Measurements from ENCODE around the gene IL3RA.

DNA sequence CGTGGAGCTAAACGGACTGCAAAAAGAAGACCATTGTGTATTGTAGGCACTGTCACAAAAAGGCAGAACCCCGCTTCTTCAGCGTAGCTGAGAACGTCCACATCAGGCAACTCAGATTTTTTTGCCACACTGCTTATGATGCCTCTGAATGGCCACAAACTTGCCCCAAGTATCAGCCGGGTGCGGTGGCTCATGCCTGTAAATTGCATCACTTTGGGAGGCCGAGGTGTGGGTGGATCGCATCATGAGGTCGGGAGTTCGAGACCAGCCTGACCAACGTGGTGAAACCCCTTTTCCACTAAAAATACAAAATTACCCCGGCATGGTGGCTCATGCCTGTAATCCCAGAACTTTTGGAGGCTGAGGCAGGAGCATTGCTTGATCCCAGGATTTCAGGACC lies 14.9 kb upstream of the IL3RA start:
- TF ChIP-seq, protein P1, sequence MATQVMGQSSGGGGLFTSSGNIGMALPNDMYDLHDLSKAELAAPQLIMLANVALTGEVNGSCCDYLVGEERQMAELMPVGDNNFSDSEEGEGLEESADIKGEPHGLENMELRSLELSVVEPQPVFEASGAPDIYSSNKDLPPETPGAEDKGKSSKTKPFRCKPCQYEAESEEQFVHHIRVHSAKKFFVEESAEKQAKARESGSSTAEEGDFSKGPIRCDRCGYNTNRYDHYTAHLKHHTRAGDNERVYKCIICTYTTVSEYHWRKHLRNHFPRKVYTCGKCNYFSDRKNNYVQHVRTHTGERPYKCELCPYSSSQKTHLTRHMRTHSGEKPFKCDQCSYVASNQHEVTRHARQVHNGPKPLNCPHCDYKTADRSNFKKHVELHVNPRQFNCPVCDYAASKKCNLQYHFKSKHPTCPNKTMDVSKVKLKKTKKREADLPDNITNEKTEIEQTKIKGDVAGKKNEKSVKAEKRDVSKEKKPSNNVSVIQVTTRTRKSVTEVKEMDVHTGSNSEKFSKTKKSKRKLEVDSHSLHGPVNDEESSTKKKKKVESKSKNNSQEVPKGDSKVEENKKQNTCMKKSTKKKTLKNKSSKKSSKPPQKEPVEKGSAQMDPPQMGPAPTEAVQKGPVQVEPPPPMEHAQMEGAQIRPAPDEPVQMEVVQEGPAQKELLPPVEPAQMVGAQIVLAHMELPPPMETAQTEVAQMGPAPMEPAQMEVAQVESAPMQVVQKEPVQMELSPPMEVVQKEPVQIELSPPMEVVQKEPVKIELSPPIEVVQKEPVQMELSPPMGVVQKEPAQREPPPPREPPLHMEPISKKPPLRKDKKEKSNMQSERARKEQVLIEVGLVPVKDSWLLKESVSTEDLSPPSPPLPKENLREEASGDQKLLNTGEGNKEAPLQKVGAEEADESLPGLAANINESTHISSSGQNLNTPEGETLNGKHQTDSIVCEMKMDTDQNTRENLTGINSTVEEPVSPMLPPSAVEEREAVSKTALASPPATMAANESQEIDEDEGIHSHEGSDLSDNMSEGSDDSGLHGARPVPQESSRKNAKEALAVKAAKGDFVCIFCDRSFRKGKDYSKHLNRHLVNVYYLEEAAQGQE (IDR thresholded peaks at IDR 0.05; ENCODE audit: unreplicated experiment), result no peak
- TF ChIP-seq, protein P2, sequence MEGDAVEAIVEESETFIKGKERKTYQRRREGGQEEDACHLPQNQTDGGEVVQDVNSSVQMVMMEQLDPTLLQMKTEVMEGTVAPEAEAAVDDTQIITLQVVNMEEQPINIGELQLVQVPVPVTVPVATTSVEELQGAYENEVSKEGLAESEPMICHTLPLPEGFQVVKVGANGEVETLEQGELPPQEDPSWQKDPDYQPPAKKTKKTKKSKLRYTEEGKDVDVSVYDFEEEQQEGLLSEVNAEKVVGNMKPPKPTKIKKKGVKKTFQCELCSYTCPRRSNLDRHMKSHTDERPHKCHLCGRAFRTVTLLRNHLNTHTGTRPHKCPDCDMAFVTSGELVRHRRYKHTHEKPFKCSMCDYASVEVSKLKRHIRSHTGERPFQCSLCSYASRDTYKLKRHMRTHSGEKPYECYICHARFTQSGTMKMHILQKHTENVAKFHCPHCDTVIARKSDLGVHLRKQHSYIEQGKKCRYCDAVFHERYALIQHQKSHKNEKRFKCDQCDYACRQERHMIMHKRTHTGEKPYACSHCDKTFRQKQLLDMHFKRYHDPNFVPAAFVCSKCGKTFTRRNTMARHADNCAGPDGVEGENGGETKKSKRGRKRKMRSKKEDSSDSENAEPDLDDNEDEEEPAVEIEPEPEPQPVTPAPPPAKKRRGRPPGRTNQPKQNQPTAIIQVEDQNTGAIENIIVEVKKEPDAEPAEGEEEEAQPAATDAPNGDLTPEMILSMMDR (conservative IDR thresholded peaks at IDR 0.05; ENCODE audit: low read depth in 2 of 2), result no peak
- TF ChIP-seq POLR2AphosphoS5 (IDR thresholded peaks at IDR 0.05; ENCODE audit: low read depth) (no peak), EZH2phosphoT487 (IDR thresholded peaks at IDR 0.05; ENCODE audit: unreplicated experiment) (no peak), EZH2 (IDR thresholded peaks at IDR 0.05; ENCODE audit: low read depth, unreplicated experiment) (no peak), STAT1 (IDR thresholded peaks at IDR 0.05; ENCODE audit: unreplicated experiment) (no peak), CREB1 (CRISPR knock-in tag; IDR thresholded peaks at IDR 0.05; ENCODE audit: low read depth) (no peak), NANOG (IDR thresholded peaks at IDR 0.05; ENCODE audit: borderline replicate concordance) (no peak), ZNF331 (CRISPR knock-in tag; IDR thresholded peaks at IDR 0.05; ENCODE audit: low read depth) (no peak), JUNB (IDR thresholded peaks at IDR 0.05; ENCODE audit: unreplicated experiment) (no peak)
- TF ChIP-seq, protein P3, sequence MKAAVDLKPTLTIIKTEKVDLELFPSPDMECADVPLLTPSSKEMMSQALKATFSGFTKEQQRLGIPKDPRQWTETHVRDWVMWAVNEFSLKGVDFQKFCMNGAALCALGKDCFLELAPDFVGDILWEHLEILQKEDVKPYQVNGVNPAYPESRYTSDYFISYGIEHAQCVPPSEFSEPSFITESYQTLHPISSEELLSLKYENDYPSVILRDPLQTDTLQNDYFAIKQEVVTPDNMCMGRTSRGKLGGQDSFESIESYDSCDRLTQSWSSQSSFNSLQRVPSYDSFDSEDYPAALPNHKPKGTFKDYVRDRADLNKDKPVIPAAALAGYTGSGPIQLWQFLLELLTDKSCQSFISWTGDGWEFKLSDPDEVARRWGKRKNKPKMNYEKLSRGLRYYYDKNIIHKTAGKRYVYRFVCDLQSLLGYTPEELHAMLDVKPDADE (IDR thresholded peaks at IDR 0.05), result no peak
